Activated CD4-positive, alpha-beta T cell treated with anti-CD3 and anti-CD28 coated beads, Interleukin-2, amount 50 U/mL, for 4 hours (primary cell): ENCODE data around the gene LGI1.

Experiments
- DNase-seq, 2 experiments: peaks; one replicate each; pipeline ENCODE4 v3.0.0-alpha.2; 2020

LGI1 gene

GRCh38 chr10:93756118-93756517, 1.6 kb upstream of the LGI1 start:
- DNase-seq = no peak

- DNase-seq = no peak
Measured at GRCh38 chr10:93757136-93757535, 600 bp upstream of the LGI1 start.

- DNase-seq = no peak
Measured at GRCh38 chr10:93758508-93758885, 761 bp downstream of the LGI1 start.

- no peak for DNase-seq
Measured at GRCh38 chr10:93758891-93759410, 1.2 kb downstream of the LGI1 start.

GRCh38 chr10:93760490-93760889, 2.8 kb downstream of the LGI1 start:
- no peak for DNase-seq

GRCh38 chr10:93762979-93763391, 5.2 kb downstream of the LGI1 start:
- DNase-seq = no peak

GRCh38 chr10:93766918-93767317, 9.2 kb downstream of the LGI1 start:
- no peak for DNase-seq

GRCh38 chr10:93767724-93768399, 10.1 kb downstream of the LGI1 start:
- DNase-seq = no peak

GRCh38 chr10:93768892-93769291, 11.2 kb downstream of the LGI1 start:
- DNase-seq = no peak

- DNase-seq = no peak
Measured at GRCh38 chr10:93771354-93771753, 13.6 kb downstream of the LGI1 start.

- no peak for DNase-seq
Measured at GRCh38 chr10:93773120-93773519, 15.4 kb downstream of the LGI1 start.

- no peak for DNase-seq
Measured at GRCh38 chr10:93773705-93774104, 16.0 kb downstream of the LGI1 start.

- no peak for DNase-seq
Measured at GRCh38 chr10:93775356-93775755, 17.6 kb downstream of the LGI1 start.

GRCh38 chr10:93777092-93777491, 19.4 kb downstream of the LGI1 start:
- DNase-seq = no peak

- no peak for DNase-seq
Measured at GRCh38 chr10:93784059-93784458, 26.3 kb downstream of the LGI1 start.

GRCh38 chr10:93788413-93789208, 30.9 kb downstream of the LGI1 start:
- no peak for DNase-seq

GRCh38 chr10:93790439-93790838, 32.7 kb downstream of the LGI1 start:
- no peak for DNase-seq

- no peak for DNase-seq
Measured at GRCh38 chr10:93796167-93796566, 38.4 kb downstream of the LGI1 start.

- DNase-seq = no peak
Measured at GRCh38 chr10:93797825-93798224, 40.1 kb downstream of the LGI1 start.

GRCh38 chr10:93799155-93799708, 41.5 kb downstream of the LGI1 start:
- no peak for DNase-seq

GRCh38 chr10:93804200-93804599, 46.5 kb downstream of the LGI1 start:
- DNase-seq = no peak

- no peak for DNase-seq
Measured at GRCh38 chr10:93806903-93807302, 49.2 kb downstream of the LGI1 start.

GRCh38 chr10:93807371-93807770, 49.6 kb downstream of the LGI1 start:
- no peak for DNase-seq
